ENCODE data around the gene ZNF280B. TPM values are rescaled to one million over a fixed set of nuclear protein-coding genes. Genes with fewer than 3 reads are reported as not detected.

The ZNF280B gene
- total and polyA plus RNA-seq, 9 of the 15 experiments (the other 6 are each of a cell fraction or from before 2014, with no cell fraction given) = 7.7 to 29.9 (median 20.0) TPM

- Histone ChIP-seq H3K4me1 (replicated peaks in 1 of 2; ENCODE audit: control insufficient read depth in 2 of 2, insufficient read depth in 2 of 2, low read length in 2 of 2) (no peaks in the 10 kb centered on the region), H3K27me3 (ENCODE audit: control insufficient read depth in 2 of 2, insufficient read depth in 2 of 2, low read length in 2 of 2) (no peaks in the 10 kb centered on the region), H2AFZ (ENCODE audit: low read depth, low read length) (no peak overlapping the region), H3K4me3 (no peak overlapping the region), H3K9ac (ENCODE audit: insufficient read depth in 1 of 2, low read depth in 2 of 2, low read length in 2 of 2) (no peak overlapping the region), H3K27ac (ENCODE audit: extremely low read depth, low read depth, low read length) (no peak overlapping the region), H3K79me2 (ENCODE audit: control insufficient read depth, insufficient read depth, low read length) (no peaks in the 10 kb centered on the region), H4K20me1 (replicated peaks; ENCODE audit: control insufficient read depth, insufficient read depth, low read length) (no peaks in the 10 kb centered on the region), H3K9me1 (ENCODE audit: control insufficient read depth, insufficient read depth, low read length) (no peaks in the 10 kb centered on the region), H3K9me3 (replicated peaks; ENCODE audit: control insufficient read depth, insufficient read depth, low read depth, low read length) (no peaks in the 10 kb centered on the region), H3K4me2 (ENCODE audit: insufficient read depth, low read length) (no peak overlapping the region), H3K36me3 (ENCODE audit: control insufficient read depth, insufficient read depth, low read length) (no peaks in the 10 kb centered on the region)
- no peak for ATAC-seq
- FAIRE-seq = no peak
- no TSS peak for BruUV-seq (replicated peaks)
- CTCF ChIA-PET (ENCODE audit: low intra/inter-chr PET ratio) = no interaction called here
- POLR2A ChIA-PET = interaction anchor here (0.7 to 19.7 kb wide), 9 partner anchors 14 to 335 kb away, joined by 3 to 708 read pairs (median 4); partner anchors contain the start of genes PRAME and ZNF280A
- WGBS (ENCODE audit: insufficient coverage, low coverage, missing lambda C conversion rate) = 38% methylated on average over 6 of the region's 6 CpGs
- in situ Hi-C loops (cut with MboI) (loop anchor here (25.0 kb wide), 1 partner anchor 1124 kb away; the partner anchor contains the start of gene HIC2), intact Hi-C loops (cut with micrococcal nuclease) (no loop called here)
- no peak for DNase-seq (ENCODE audit: extremely low read depth in 1 of 4, low spot score in 3 of 4)
- TF ChIP-seq ZNF780A (CRISPR knock-in tag; IDR thresholded peaks at IDR 0.05) = peak; percentile 47; the same call in 1 of the 2 replicates
- TF ChIP-seq AFF4 (CRISPR knock-in tag; IDR thresholded peaks at IDR 0.05) = no peak
- 0 out of 2 replicates have a peak, but pooled peaks have one; percentile 27 for TF ChIP-seq NFIX (CRISPR knock-in tag; IDR thresholded peaks at IDR 0.05; ENCODE audit: low read depth)
- 0 out of 2 replicates have a peak, but pooled peaks have one; percentile 50 for TF ChIP-seq HOXB6 (CRISPR knock-in tag; IDR thresholded peaks at IDR 0.05; ENCODE audit: borderline replicate concordance)
- no peak for TF ChIP-seq XRCC5 (IDR thresholded peaks at IDR 0.05; ENCODE audit: low read depth, low read length)
- no peak for TF ChIP-seq ZNF589 (CRISPR knock-in tag; IDR thresholded peaks at IDR 0.05; ENCODE audit: low read depth)
- no peak for TF ChIP-seq RAD21 (CRISPR knock-in tag; conservative IDR thresholded peaks at IDR 0.05 in 1 of 2, IDR thresholded peaks at IDR 0.05 in 1 of 2)
- TF ChIP-seq, protein P1, sequence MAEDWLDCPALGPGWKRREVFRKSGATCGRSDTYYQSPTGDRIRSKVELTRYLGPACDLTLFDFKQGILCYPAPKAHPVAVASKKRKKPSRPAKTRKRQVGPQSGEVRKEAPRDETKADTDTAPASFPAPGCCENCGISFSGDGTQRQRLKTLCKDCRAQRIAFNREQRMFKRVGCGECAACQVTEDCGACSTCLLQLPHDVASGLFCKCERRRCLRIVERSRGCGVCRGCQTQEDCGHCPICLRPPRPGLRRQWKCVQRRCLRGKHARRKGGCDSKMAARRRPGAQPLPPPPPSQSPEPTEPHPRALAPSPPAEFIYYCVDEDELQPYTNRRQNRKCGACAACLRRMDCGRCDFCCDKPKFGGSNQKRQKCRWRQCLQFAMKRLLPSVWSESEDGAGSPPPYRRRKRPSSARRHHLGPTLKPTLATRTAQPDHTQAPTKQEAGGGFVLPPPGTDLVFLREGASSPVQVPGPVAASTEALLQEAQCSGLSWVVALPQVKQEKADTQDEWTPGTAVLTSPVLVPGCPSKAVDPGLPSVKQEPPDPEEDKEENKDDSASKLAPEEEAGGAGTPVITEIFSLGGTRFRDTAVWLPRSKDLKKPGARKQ (CRISPR knock-in tag; IDR thresholded peaks at IDR 0.05) = peak; percentile 91
- TF ChIP-seq CBX5 (IDR thresholded peaks at IDR 0.05; ENCODE audit: borderline replicate concordance, low read depth) = no peak
- TF ChIP-seq MECOM (CRISPR knock-in tag; IDR thresholded peaks at IDR 0.05) = 0 out of 2 replicates have a peak, but pooled peaks have one; percentile 25
- TF ChIP-seq PTTG1 (tag; IDR thresholded peaks at IDR 0.05; ENCODE audit: low read depth) = no peak
- TF ChIP-seq ELK1 (CRISPR knock-in tag; IDR thresholded peaks at IDR 0.05) = no peak
- peak; percentile 29 for TF ChIP-seq DACH1 (IDR thresholded peaks at IDR 0.05; ENCODE audit: partially characterized antibody)
- no peak for TF ChIP-seq SMAD4 (CRISPR knock-in tag; conservative IDR thresholded peaks at IDR 0.05)
- TF ChIP-seq GABPB1 (CRISPR knock-in tag; IDR thresholded peaks at IDR 0.05) = 0 out of 2 replicates have a peak, but pooled peaks have one; percentile 1
- no peak for TF ChIP-seq COPS2 (conservative IDR thresholded peaks at IDR 0.05)
- no peak for TF ChIP-seq HDAC1 (IDR thresholded peaks at IDR 0.05)
These were observed 28.0 kb upstream of the ZNF280B start for GRCh38 chr22:22536515-22536914.

All from K562 (cell line).